RWPE2 (cell line): ENCODE measurements around the gene MTG2.

ENCODE experiments used
- ATAC-seq: fragments of 200-7000 bp; cut with Tn5 transposase; 3 replicates; pipeline ENCODE4 v1.9.1; 2021; ENCODE audit warnings: low read depth
- DNase-seq: peaks from one replicate; pipeline ENCODE4 v3.0.0-alpha.2; 2020; ENCODE audit warnings: low spot score
- H3K27ac ChIP-seq: fragments of 450-650 bp; 2 replicates; pipeline ENCODE4 v1.5.1; 2017; ENCODE audit warnings: mild to moderate bottlenecking; ENCODE audit not compliant: poor library complexity, severe bottlenecking
- H3K27me3 ChIP-seq: fragments of 250-450 bp; sonication (Bioruptor Pico); 2 replicates; pipeline ENCODE4 v1.5.1; 2021; ENCODE audit warnings: mild to moderate bottlenecking, moderate library complexity; ENCODE audit not compliant: insufficient read depth, poor library complexity, severe bottlenecking
- H3K36me3 ChIP-seq: fragments of 250-450 bp; sonication (Bioruptor Pico); 2 replicates; pipeline ENCODE4 v1.5.1; 2020; ENCODE audit warnings: low read depth, mild to moderate bottlenecking, moderate library complexity
- H3K4me1 ChIP-seq: fragments of 250-450 bp; sonication (Bioruptor Pico); 2 replicates; pipeline ENCODE4 v1.5.1; 2021; ENCODE audit warnings: mild to moderate bottlenecking, moderate library complexity; ENCODE audit not compliant: insufficient read depth, poor library complexity, severe bottlenecking
- H3K4me3 ChIP-seq: fragments of 250-450 bp; sonication (Bioruptor Pico); 2 replicates; pipeline ENCODE4 v1.5.1; 2021; ENCODE audit warnings: mild to moderate bottlenecking, moderate library complexity; ENCODE audit not compliant: severe bottlenecking
- H3K9me3 ChIP-seq: fragments of 250-450 bp; sonication (Bioruptor Pico); 2 replicates; pipeline ENCODE4 v1.5.1; 2021; ENCODE audit warnings: mild to moderate bottlenecking, moderate library complexity; ENCODE audit not compliant: severe bottlenecking
- CTCF ChIP-seq: fragments of 450-650 bp; IDR thresholded peaks from one replicate; pipeline ENCODE4 v1.5.1; 2017; ENCODE audit warnings: mild to moderate bottlenecking, moderate library complexity; ENCODE audit not compliant: poor library complexity, severe bottlenecking

The MTG2 gene

GRCh38 chr20:62163986-62164762 lies 18.7 kb upstream of the MTG2 start:
- Histone ChIP-seq H3K36me3 (peaks cover 67% of the 10 kb centered on the region), H3K27me3 (no peaks in the 10 kb centered on the region)
- DNase-seq = peak; percentile 83

GRCh38 chr20:62164879-62165761 lies 17.7 kb upstream of the MTG2 start:
- H3K27ac ChIP-seq = no peak overlapping the region
- no peak overlapping the region for H3K4me3 ChIP-seq
- peaks cover 69% of the 10 kb centered on the region for H3K36me3 ChIP-seq
- DNase-seq = no peak
- ATAC-seq = no peak
- H3K9me3 ChIP-seq = no peaks in the 10 kb centered on the region
- TF ChIP-seq CTCF = no peak
- no peaks in the 10 kb centered on the region for H3K27me3 ChIP-seq
- H3K4me1 ChIP-seq = peaks cover 17% of the 10 kb centered on the region

More at GRCh38 chr20:62163986-62164762, 18.7 kb upstream of the MTG2 start:
- TF ChIP-seq CTCF = no peak
- ATAC-seq = no peak
- Histone ChIP-seq H3K9me3 (no peaks in the 10 kb centered on the region), H3K27ac (no peak overlapping the region), H3K4me3 (no peak overlapping the region), H3K4me1 (peaks cover 25% of the 10 kb centered on the region)

- H3K9me3 ChIP-seq = no peaks in the 10 kb centered on the region
- H3K27ac ChIP-seq = no peak overlapping the region
- H3K4me1 ChIP-seq = peaks cover 11% of the 10 kb centered on the region
- TF ChIP-seq CTCF = no peak
- H3K36me3 ChIP-seq = peaks cover 66% of the 10 kb centered on the region
- ATAC-seq = no peak
- H3K27me3 ChIP-seq = no peaks in the 10 kb centered on the region
- H3K4me3 ChIP-seq = no peak overlapping the region
- no peak for DNase-seq
These were observed 16.9 kb upstream of the MTG2 start for GRCh38 chr20:62165762-62166399.

- Histone ChIP-seq H3K4me1 (no peaks in the 10 kb centered on the region), H3K9me3 (no peaks in the 10 kb centered on the region), H3K4me3 (no peak overlapping the region), H3K36me3 (peaks cover 58% of the 10 kb centered on the region), H3K27ac (no peak overlapping the region), H3K27me3 (no peaks in the 10 kb centered on the region)
- TF ChIP-seq CTCF = no peak
- DNase-seq (peak; percentile 73), ATAC-seq (no peak)
These were observed 15.4 kb upstream of the MTG2 start for GRCh38 chr20:62167474-62167873.
